Tibial artery (tissue), 4 donors: Measurements from ENCODE around the gene RELB.

Source experiments
- DNase-seq, 2 donors: peaks; one replicate each; pipeline ENCODE4 v3.0.0-alpha.2; 2019
- H3K27ac ChIP-seq, 2 donors: fragments of 200-600 bp; sonication (generic) in 1 of 2; 1 replicate in 1 of 2; 2 replicates in 1 of 2; pipeline ENCODE4 v1.5.1; 2018 to 2019; ENCODE audit warnings: mild to moderate bottlenecking in 1 of 2
- H3K27me3 ChIP-seq, 2 donors: fragments of 200-600 bp; sonication (generic) in 1 of 2; one replicate each; pipeline versions ENCODE4 v1.5.1 to v1.6.0; 2016 to 2019
- H3K36me3 ChIP-seq, 3 donors: fragments of 200-600 bp; sonication (generic) in 2 of 3; one replicate each; pipeline ENCODE4 v1.5.1; 2016 to 2019; ENCODE audit warnings: mild to moderate bottlenecking in 2 of 3
- H3K4me1 ChIP-seq, 4 donors: fragments of 200-600 bp; sonication (generic) in 2 of 4; 1 replicate in 3 of 4; 2 replicates in 1 of 4; pipeline ENCODE4 v1.5.1; 2016 to 2019
- H3K4me3 ChIP-seq, 2 donors: fragments of 200-600 bp; sonication (generic) in 1 of 2; 1 replicate in 1 of 2; 2 replicates in 1 of 2; pipeline ENCODE4 v1.5.1; 2018 to 2019; ENCODE audit warnings: mild to moderate bottlenecking in 2 of 2
- H3K9me3 ChIP-seq, 3 donors: fragments of 200-600 bp; sonication (generic) in 1 of 3; one replicate each; pipeline ENCODE4 v1.5.1; 2016 to 2019
- intact Hi-C: fragments of 100-400 bp; cut with DNase I; formaldehyde crosslinking; loops from one replicate; pipeline ENCODE4 v1.15.0; 2023; ENCODE audit warnings: low total_unique reads
- TF ChIP-seq, protein P1 (sequence below), 2 experiments: fragments of 200-600 bp in 1 of 2; fragments of 450-650 bp in 1 of 2; IDR thresholded peaks; one replicate each; pipeline ENCODE4 v1.5.1; 2017 to 2019; ENCODE audit warnings: antibody characterized with exemption in 2 of 2, mild to moderate bottlenecking in 1 of 2, moderate library complexity in 1 of 2

RELB gene

DNA sequence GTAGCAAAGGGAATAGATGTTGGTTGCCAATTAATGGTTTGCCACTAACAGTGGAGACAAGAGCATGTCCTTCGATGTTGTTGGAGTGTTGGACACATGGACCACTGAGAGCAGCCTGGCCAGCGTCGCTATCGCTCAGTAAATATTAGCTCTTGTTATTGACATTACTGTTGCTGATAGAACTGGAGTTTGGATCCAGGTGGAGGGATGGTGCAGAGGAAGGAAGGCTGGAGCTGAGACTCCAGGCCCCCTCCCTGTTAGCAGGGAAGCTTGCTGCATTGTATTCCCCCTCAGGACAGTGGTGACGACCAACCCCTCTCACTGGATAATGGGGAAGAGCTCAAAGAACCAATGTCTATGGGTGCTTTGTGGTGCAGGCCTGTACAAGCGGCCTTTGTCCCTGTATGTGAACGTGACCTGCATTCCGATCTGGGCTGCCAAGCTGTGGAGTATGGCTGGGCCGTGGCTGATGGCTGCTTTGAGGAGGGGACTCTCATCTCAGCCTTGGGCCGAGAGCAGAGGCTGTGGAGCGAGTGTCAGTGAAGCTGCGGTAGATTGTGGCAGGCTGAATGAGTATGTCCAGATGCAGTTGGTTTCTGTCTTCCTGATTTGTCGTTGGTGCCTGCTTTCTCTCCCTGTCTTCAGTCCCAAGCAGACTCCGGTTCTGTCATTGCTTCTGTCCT, 44.5 kb downstream of the RELB start:
- H3K4me1 ChIP-seq, result peaks cover 0 to 48% (median 17%) of the 10 kb centered on the region in 4 donors
- H3K9me3 ChIP-seq, result no peaks in the 10 kb centered on the region
- no peak overlapping the region for H3K27ac ChIP-seq
- H3K27me3 ChIP-seq, result no peaks in the 10 kb centered on the region
- H3K4me3 ChIP-seq, result no peak overlapping the region
- DNase-seq, result no peak
- TF ChIP-seq, protein P1, sequence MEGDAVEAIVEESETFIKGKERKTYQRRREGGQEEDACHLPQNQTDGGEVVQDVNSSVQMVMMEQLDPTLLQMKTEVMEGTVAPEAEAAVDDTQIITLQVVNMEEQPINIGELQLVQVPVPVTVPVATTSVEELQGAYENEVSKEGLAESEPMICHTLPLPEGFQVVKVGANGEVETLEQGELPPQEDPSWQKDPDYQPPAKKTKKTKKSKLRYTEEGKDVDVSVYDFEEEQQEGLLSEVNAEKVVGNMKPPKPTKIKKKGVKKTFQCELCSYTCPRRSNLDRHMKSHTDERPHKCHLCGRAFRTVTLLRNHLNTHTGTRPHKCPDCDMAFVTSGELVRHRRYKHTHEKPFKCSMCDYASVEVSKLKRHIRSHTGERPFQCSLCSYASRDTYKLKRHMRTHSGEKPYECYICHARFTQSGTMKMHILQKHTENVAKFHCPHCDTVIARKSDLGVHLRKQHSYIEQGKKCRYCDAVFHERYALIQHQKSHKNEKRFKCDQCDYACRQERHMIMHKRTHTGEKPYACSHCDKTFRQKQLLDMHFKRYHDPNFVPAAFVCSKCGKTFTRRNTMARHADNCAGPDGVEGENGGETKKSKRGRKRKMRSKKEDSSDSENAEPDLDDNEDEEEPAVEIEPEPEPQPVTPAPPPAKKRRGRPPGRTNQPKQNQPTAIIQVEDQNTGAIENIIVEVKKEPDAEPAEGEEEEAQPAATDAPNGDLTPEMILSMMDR (IDR thresholded peaks at IDR 0.05), result no peak
- H3K36me3 ChIP-seq, result peaks cover 32 to 64% (median 58%) of the 10 kb centered on the region in 3 donors
- intact Hi-C loops, result no loop called here

DNA sequence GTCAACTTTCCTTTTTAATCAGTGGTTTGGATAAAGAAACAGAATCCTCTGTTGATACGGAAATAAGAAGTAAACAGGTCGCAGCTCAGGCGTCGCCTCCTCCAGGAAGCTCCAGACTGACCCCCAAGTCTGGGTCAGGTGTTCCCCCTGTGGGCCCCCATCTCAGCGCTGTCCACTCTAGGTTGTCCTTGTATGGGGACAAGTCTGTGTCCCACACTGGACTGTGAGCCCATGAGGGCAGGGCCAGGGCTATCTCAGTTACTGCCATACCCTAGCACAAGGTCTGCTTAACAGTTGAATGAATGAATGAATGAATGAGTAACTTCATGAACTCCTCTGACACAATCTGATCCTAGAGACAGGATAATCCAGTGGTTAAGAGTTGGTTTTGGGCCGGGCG, 45.1 kb downstream of the RELB start:
- Histone ChIP-seq H3K36me3 (peaks cover 29 to 61% (median 53%) of the 10 kb centered on the region in 3 donors), H3K4me1 (peaks cover 0 to 42% (median 12%) of the 10 kb centered on the region in 4 donors), H3K9me3 (no peaks in the 10 kb centered on the region), H3K4me3 (no peak overlapping the region), H3K27me3 (no peaks in the 10 kb centered on the region), H3K27ac (no peak overlapping the region)
- intact Hi-C loops, result no loop called here
- TF ChIP-seq, protein P1 (IDR thresholded peaks at IDR 0.05), result no peak
- no peak for DNase-seq

DNA sequence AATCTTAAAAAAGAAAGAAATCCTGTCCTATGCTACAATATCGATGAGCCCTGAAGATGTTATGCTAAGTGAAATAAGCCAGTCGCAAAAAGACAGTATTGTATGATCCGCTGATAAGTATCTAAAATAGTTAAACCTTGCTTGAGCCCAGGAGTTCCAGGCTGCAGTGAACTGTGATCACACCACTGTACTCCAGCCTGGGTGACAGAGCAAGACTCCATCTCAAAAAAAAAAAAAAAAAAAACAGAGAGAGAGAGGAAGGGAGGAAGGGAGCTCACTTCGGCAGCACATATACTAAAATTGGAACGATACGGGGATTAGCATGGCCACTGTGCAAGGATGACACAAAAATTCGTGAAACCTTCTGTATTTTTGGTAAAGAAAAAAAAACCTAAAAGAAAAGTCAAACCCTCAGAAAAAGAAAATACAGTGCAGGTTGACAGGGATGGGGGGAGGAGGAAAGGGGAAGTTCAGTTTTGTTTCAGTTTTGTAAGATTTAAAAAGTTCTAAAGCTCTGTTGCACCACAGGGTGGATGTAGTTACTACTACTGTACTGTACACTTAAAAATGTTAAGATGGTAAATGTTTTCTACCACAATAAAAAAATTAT, 46.0 kb downstream of the RELB start:
- TF ChIP-seq, protein P1 (IDR thresholded peaks at IDR 0.05), result no peak
- intact Hi-C loops, result no loop called here
- peaks cover 0 to 38% (median 6%) of the 10 kb centered on the region in 4 donors for H3K4me1 ChIP-seq
- H3K27ac ChIP-seq, result no peak overlapping the region
- H3K36me3 ChIP-seq, result peaks cover 20 to 61% (median 53%) of the 10 kb centered on the region in 3 donors
- H3K9me3 ChIP-seq, result no peaks in the 10 kb centered on the region
- no peaks in the 10 kb centered on the region for H3K27me3 ChIP-seq
- DNase-seq, result no peak
- H3K4me3 ChIP-seq, result no peak overlapping the region

DNA sequence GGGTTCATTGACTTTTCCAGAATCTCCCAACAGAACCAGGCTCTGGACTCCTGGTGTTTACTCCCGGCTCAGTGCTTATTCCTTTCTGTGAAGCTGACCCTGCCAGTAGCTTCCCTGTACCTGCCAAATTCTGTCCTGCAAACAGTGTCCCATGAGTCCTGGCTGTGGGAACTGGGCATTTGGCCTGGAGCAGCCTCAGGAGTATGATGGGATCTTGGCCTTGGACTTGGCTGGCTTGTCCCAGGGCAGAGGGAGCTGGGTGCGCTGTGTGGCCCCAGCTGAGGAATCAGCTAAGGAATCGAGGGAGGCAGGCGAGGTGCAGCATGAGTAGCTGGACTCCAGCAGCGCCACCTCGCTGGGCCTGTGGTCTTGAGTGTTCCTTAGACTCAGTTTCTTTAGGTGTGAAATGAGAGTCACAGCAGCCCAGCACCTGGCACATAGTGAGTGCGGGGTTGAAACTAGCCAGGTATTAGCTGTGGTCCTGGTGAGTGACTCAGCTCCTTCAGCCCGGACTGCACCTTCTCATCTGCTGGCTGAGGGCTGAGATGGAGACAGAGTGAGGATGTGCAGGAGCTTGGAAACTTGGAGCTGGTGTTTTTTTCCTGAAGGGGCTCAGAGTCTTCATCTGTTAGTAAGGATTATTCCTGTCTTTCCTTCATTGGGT, 47.9 kb downstream of the RELB start:
- Histone ChIP-seq H3K4me3 (no peak overlapping the region), H3K4me1 (peaks cover 0 to 38% (median 3%) of the 10 kb centered on the region in 4 donors), H3K9me3 (no peaks in the 10 kb centered on the region), H3K27me3 (no peaks in the 10 kb centered on the region), H3K36me3 (peaks cover 17 to 62% (median 54%) of the 10 kb centered on the region in 3 donors), H3K27ac (no peak overlapping the region)
- DNase-seq, result no peak
- intact Hi-C loops, result no loop called here
- TF ChIP-seq, protein P1 (IDR thresholded peaks at IDR 0.05), result no peak

DNA sequence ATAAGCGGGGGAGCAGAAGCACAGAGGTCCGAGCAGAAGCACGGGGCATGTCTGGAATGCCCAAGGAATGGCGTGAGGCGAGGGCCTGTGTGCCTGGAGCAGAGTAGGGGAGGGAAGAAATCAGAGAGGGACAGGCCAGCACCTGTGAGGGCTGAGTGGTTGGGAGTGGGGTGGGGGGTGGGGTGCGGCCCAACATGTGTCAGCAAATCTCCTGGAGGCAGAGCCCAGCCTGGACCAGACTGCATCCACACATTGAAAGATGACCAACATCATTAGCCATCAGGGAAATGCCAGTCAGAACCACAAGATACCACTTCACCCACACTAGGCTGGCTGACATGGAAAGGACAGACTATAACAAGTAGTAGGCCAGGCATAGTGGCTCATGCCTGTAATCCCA, 48.8 kb downstream of the RELB start:
- H3K27ac ChIP-seq, result no peak overlapping the region
- no peaks in the 10 kb centered on the region for H3K9me3 ChIP-seq
- no peak for DNase-seq
- TF ChIP-seq, protein P1 (IDR thresholded peaks at IDR 0.05), result no peak
- H3K4me1 ChIP-seq, result peaks cover 0 to 38% (median 3%) of the 10 kb centered on the region in 4 donors
- H3K36me3 ChIP-seq, result peaks cover 22 to 62% (median 54%) of the 10 kb centered on the region in 3 donors
- intact Hi-C loops, result loop anchor here (10.0 kb wide), 1 partner anchor 145 kb away; the partner anchor contains the start of gene APOE
- H3K27me3 ChIP-seq, result no peaks in the 10 kb centered on the region
- H3K4me3 ChIP-seq, result no peak overlapping the region
